Transverse colon (tissue), 4 donors: Measurements from ENCODE around the gene SHB.

Source experiments
- CTCF ChIP-seq, 5 experiments: fragments of 200-600 bp in 3 of 5; fragments of 450-650 bp in 2 of 5; sonication (generic) in 3 of 5; IDR thresholded peaks; 1 replicate in 2 of 5; 2 replicates in 3 of 5; pipeline ENCODE4 v1.5.1; 2016 to 2017; ENCODE audit warnings: antibody characterized with exemption in 5 of 5, inconsistent platforms in 3 of 5, mild to moderate bottlenecking in 2 of 5, moderate library complexity in 1 of 5
- POLR2AphosphoS5 ChIP-seq, 3 donors: sonication (generic); formaldehyde crosslinking; IDR thresholded peaks; one replicate each; pipeline ENCODE4 v1.6.1; 2016; ENCODE audit warnings: antibody characterized with exemption in 3 of 3

GRCh38 chr9:37902796-37903646 is 166.0 kb downstream of the SHB start:
- no peak for TF ChIP-seq CTCF (IDR thresholded peaks at IDR 0.05)
- TF ChIP-seq POLR2AphosphoS5 (IDR thresholded peaks at IDR 0.05): no peak
